Astrocyte of the cerebellum (primary cell): ENCODE data around the gene LMF2.

Experiments used
- DNase-seq: peaks from one replicate; pipeline ENCODE4 v3.0.0-alpha.2; 2011; ENCODE audit warnings: low read depth
- H3K4me3 ChIP-seq: 2 replicates; pipeline ENCODE4 v1.5.1; 2011; ENCODE audit warnings: mild to moderate bottlenecking, low read depth, low read length, moderate library complexity
- CTCF ChIP-seq: IDR thresholded peaks from 2 replicates; pipeline ENCODE4 v1.5.1; 2012; ENCODE audit warnings: low read length, low read depth, moderate library complexity, mild to moderate bottlenecking; ENCODE audit errors: missing control alignments
- in situ Hi-C: cut with HindIII; loops from 2 replicates; pipeline ENCODE4 v1.10.0; 2017; ENCODE audit warnings: low sequenced_read_pairs

Gene LMF2

DNA sequence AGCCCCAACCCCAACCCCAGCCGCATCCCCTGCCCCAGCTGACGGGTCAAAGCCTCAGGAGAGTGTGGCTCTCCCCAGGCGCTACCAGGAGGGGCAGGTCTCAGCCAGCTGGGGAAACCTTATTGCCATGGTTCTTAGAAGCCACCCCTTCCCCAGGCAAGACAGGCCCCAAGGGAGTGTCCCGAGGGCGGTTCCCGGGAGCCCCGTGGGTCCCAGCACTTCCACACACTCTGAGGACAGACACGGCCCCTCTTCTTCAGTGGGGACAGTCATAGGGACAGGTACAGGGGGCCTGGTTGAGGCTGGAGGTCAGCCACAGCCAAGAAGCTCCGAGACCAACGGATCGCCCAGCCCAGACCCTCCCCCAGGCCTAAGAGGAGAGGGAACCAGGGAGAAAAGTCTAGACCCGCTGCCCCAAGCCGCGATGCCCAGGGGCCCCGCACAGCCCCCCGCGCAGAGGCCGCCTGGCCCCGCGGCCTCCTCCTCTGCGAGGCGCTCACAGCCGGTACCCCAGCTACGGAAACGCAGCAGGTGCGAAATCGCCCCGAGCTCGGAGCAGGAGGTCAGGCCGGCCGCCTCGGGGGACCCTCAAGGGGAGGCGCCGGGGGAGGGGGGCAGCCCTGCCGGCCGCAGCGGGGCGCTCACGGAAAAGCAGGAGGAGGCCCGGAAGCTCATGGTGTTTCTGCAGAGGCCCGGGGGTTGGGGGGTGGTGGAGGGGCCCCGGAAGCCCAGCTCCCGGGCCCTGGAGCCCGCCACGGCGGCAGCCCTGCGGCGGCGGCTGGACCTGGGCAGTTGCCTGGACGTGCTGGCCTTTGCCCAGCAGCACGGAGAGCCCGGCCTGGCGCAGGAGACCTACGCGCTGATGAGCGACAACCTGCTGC is 40.8 kb upstream of the LMF2 start:
- no peak for TF ChIP-seq CTCF
- no peak for DNase-seq
- no peak overlapping the region for H3K4me3 ChIP-seq
- in situ Hi-C loops, result no loop called here

DNA sequence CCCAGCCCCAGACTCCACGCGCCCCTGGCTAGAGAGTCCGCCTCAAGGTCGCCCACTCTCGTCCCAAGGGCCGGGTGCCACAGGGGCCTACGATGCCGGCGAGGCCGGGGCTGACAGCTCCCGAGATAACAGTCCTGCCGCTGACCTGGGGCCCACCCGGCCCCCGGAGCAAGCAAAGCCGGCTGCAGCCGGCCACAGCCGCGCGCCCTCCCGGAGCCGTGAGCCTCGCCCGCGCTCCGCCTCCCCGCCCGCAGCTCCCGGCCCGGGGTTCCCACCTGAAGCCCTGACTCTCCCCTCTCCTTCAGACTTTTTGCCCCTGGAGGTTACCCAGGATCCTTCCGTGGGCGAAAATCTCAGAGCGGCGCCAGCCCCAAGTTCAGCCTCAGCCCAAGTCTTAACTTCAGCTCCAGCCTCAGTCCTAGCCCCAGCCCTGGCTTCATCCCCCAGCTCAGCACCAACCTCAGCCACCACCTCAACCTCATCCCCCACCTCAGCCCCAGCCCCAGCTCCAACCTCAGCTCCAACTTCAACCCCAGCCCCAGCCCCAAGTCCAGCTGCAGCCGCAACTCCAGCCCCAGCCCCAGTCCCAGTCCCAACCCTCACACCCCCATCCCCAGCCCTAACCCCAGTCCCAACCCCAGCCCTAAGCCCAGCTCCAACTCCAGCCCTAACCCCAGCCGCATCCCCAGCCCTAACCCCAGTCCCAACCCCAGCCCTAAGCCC is 39.9 kb upstream of the LMF2 start:
- DNase-seq, result no peak
- TF ChIP-seq CTCF, result no peak
- in situ Hi-C loops, result no loop called here
- H3K4me3 ChIP-seq, result no peak overlapping the region

GRCh38 chr22:50546326-50547262 is 39.1 kb upstream of the LMF2 start:
- in situ Hi-C loops, result no loop called here
- DNase-seq, result no peak
- H3K4me3 ChIP-seq, result no peak overlapping the region
- TF ChIP-seq CTCF, result no peak

- no peak for TF ChIP-seq CTCF
- H3K4me3 ChIP-seq, result no peak within 1 kb of the TSS
- no peak for DNase-seq
- in situ Hi-C loops, result no loop called here
Measured at GRCh38 chr22:50545522-50546325, 38.2 kb upstream of the LMF2 start, which contains the start of gene KLHDC7B. Gene KLHDC7B (plus strand): TSS chr22:50545899. CDS start chr22:50546244, 345 bp downstream.

GRCh38 chr22:50544746-50545253 is 37.3 kb upstream of the LMF2 start:
- in situ Hi-C loops, result no loop called here
- no peak overlapping the region for H3K4me3 ChIP-seq
- DNase-seq, result no peak
- no peak for TF ChIP-seq CTCF
